HG02970 (cell line): Measurements from ENCODE around the gene SIRPB2.

Source experiments
- ATAC-seq: cut with Tn5 transposase; IDR thresholded peaks from one replicate; pipeline ENCODE4 v1.9.1; 2021; ENCODE audit warnings: mild to moderate bottlenecking, moderate library complexity, moderate number of reproducible peaks; ENCODE audit not compliant: unreplicated experiment, low FRiP score

Gene SIRPB2

DNA sequence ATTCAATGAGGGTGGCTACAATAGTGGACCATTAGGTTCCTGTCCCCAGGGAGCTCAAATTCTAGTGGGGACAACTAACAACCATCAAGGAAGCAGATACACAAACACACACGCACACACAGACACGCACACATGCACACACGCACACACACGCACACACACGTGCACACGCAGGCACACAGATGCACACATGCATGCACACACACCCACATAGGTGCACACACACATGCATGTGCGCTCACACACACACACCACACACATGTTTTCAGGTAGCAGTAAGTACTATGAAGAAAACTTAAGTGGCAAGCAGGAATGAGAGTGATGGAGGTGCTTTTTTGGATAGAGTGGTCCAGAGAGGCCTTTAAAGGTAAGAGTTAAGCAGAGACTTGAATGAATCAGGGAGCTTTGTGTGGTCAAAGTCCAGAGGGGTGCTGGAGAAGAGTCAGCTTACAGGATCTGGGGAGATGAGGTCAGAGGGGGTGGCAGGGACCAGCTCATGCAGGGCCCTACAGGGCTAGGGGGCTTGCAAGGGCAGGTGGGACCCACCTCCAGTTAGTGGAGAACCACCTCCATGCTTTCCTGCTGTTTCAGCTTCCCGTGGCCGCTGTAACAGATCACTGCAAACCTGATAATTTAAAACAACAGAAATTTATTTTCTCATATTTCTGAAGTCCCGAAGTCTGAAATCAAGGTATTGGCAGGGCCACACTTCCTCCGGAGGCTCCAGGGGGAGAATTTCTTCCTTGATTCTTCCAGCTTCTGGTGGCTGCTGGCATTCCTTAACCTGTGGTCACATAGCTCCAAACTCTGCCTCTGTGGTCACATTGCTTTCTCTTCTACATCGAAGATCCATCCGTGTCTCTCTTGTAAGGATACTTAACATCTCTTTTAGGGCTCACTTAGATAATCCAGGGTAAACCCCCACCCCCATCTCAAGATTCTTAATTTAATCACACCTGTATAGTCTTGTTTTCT is 17.7 kb downstream of the SIRPB2 start:
- no peak for ATAC-seq

DNA sequence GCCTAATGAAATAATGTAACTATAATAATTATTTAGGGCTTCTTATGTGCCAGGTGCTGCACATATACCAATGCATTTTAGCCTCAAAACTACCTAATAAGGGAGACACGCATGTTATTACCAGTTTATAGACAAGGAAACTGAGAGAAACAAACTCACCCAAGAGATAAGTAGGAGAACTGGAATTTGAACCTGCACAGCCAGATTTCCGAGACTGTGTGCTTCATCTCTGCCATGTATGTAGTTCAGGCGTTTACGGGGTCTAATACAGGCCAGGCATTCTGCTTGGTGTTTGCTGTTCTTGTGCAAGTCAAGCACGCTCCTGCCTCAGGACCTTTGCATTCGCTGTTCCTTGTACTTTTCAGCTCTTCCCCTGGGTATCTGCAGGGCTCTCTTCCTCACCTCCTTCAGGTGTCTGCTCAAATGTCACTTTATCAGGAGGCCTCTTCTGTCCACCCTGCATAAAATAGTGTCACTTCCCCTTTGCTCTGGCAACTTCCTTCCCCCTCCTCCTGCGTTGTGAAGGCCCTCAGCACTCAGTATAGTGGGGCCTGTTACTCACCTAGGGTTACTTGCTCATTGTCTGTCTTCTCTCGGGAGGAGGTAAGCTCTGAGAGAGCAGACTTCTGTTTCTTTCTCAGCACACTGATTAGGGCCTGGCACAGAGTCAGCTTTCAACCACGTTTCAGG is 18.5 kb downstream of the SIRPB2 start:
- no peak for ATAC-seq

DNA sequence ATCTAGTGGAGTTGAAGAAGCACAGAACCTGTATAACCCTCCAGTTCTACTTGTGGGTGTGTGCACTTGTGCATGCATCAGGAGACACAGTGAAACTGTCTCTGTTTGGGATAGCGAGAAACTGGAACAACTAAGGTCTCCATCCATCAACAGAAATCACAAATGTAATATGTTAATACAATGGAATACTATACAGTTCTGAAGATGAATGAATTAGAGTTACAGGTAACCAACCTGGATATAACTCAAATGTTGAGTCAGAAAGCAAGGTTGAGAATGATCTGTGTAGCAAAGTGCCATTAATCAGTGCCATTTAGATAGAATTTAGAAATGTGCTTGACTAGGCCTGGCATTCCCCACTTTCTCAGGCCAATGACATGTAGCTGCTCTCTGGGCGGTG is 20.0 kb downstream of the SIRPB2 start:
- no peak for ATAC-seq

DNA sequence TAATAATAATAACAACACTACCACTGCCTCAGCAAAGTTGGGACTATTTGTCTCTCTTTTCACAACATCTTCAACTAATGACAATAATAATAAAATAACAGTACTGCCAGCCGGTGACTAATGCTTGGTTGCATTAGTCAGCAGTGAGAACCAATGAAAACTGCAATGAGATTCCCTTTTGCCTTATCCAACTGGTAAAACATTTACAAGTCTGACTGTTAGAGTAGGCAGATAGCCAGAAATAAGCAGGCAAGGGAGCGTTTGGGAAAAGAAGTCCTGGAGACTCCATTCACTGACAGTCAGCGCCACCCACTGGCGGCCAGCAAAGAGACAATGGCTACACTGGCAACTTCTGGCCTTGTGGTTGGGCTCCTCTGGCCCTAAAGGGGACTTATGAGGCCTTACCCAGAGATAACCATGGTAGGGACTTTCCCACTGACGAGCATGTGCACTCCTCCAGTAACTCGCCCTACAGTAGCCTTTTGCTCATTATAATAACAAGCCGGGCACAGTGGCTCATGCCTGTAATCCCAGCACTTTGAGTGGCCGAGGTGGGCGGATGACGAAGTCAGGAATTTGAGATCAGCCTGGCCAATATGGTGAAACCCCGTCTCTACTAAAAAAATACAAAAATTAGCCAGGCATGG is 21.2 kb downstream of the SIRPB2 start:
- no peak for ATAC-seq

DNA sequence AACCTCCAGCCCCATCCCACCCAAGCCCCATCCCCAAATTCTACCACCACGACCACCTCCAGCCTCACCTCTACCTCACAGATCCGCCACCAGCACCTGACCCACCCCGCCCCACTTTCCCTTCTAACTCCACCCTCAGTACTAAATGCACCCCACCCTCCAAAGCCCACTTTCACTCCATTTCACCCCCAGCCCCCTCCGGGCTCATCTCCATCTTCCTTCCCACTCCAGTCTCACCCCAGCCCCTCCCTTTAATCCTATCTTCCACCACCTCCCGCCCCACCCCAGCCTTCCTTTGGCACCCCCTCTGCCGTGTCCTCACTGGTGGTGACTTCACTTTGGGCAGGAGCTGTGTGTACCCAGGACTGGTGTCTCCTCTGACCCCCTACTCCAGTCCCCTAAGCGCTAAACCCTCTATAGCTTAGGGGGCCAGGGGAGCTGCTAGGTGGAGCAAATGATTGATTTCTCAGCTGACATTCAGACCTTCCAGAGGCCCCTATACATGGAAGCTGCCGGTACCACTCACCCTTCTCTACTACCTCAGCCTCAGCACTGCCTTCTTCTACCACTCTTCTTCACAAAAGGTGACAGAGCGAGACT is 21.8 kb downstream of the SIRPB2 start:
- ATAC-seq: no peak

DNA sequence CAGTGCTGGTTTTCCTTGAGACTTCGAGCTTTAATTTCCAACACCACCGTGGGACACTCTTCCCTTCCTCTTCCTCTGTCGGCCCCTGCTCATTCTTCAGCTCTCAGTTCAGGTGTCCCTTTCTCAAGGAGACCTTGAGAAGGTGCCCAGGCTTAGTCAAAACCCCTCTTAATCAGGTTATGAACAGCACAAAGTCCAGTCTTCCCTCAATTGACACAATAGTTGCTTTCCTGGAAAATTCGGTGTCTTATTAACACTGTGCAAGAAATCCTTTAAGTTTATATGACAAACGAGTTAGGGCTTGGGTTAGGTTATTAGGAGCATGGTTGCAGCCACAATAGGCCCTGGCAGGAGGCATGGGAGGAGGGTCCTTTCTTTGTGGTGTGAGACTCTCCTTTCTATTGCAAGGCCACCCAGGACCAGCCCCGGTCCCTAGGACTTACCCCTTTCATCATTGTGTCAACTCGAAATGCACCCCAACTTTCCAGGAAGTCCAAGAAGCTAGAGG is 23.0 kb downstream of the SIRPB2 start:
- ATAC-seq: no peak

DNA sequence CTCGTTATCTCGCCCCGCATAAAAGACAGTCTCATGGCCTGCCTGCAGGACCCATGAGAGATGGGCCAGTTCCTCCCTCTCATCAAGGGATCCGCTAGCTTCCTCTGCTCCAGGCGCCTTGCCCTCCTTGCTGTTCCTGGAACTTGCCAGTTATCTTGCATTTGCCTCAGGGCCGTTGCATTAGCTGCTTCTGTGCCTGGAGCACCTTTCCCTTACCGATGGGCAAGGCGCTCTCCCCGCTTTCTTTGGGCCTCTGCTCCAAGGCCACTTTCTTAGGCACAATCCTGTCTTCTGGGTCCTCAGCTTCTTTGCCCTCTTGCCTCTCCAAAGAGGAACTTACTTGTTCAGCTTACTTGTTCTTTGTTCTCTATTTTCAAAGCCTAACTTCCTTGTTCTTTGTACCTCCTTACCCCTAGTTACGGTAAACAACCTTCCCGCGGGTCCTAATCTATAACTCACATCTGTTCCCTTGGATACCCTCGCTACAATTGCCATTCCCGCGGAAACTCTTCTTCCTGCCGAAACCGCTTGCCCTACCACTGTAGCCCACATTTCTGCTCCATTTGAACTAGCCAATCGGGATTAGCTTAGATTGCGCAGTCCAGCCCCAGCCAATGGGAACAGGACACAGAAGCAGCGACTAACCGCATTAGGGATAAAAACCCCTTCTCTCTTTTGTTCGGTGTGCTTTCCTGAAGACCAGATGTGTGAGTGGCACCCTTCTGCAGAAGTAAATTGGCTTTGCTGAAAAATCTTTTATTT is 23.7 kb downstream of the SIRPB2 start:
- no peak for ATAC-seq

DNA sequence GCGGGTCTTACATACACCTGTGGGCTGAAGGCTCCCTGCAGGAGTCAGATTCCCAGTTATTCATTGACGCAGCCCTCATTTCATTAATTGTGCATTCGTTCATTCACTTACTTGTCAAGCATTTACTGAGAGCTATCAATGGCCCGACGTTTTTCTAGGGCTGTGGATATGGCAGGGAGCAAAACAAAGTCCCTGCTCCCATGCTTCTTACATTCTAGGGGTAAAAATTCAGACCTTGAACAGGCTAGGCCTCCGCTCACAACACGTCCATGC is 24.2 kb downstream of the SIRPB2 start:
- ATAC-seq: no peak

DNA sequence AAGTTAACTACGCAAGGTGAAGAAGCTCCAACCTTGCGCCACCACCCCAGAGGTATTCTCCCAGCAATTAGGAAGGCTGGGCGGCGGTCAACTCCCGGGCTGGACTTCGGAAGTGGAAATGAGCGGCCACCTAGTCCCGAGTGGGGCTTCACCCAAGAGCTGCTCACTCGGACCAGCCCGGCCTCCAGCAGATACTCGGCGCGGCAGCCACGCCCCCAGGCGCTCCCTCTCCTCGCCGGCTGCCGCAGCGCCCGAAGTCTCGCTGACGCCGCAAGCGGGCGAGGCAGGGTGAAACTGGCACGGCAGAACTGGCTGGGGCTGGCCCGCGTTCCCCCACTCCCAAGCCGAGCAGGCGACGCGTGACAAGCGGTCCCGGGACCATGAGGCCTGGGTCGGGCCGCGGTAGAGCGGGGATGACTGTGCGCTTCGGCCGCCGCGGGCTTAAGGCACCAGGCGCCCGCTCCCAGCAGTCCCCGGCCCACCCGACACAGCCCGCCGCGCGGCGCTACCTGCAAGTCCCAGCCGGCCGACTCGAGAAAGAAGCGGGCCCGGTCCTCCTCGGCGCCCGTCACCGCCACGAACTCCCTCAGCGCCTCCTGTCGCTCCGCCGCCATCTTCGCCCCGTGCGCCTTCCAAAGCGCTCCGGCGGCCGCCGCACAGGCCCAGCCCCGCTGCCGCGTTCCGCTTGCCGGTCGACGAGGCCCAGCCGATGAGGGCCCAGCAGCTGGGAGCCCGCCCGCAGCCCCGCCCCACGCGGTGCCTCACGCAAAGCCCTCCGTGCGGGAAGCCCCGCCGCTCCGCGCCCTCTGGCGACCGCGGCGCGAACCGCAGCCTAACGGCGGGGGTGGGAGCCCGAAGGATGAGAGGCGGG is 24.8 kb downstream of the SIRPB2 start, which contains the start of gene NSFL1C:
TSS of gene NSFL1C (minus strand) at position 639 of the 871 bp plus-strand sequence. CDS start at position 614, 25 bp downstream.
- ATAC-seq: peak; percentile 79

DNA sequence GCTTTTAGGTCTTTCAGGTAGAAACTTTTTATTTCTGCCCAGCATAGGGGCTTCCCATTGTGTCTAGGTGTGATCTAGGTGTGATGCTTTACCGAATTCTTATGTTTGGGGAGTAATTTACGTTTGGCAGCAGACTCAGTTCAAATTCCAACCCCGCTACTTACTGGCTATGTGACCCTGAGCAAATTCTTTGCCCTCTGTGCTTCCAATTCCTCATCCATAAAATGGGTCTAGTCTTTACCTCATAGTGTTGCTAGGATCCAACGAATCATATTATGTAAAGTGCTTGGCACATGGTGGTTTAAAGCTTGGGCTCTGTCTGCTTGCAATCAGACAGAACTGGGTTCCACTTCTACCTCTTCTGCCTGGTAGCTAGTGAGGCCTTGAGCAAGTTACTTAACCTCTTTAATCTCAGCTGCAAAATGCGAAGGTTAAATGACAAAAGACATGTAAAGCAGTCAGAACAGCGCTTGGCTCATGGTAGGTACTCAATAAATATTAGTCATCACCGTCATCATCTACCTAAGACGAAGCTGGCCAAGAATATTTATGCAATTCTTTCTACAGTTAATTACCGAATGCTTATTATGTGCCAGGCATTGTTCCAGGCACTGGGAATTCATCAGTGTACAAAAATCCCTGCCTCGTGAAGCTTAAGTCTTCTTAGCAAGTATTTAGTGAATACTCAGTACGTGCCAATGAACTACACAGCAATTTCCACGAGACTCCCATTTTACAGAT is 25.6 kb downstream of the SIRPB2 start:
- ATAC-seq: no peak

DNA sequence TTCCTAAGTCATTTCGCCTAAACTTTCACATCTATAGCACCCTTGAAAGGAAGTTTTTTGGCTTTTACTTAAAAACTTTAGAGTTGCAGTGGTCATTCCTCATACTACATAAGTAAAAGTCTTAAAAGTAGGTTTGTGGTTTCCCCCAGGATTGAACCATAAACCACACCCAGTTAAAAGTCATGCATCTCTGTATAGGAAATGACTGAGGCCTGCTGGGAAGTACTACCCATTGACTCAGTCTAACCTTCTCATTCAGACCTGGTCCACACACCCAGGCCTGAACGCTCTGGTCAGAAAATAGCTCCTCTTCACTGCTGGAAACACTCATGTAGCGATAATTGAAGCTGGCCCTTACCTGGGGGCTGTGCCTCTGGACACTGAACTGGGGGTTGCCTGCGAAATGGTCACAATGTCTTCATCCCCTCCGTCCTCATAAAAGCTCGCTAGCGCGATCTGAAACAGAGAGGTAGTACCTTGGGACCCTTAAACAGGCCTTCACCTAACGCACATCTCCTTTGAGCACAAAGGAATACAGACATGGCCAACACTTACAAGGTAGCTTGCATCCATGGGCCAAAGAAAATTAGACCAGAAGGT is 27.1 kb downstream of the SIRPB2 start:
- no peak for ATAC-seq

DNA sequence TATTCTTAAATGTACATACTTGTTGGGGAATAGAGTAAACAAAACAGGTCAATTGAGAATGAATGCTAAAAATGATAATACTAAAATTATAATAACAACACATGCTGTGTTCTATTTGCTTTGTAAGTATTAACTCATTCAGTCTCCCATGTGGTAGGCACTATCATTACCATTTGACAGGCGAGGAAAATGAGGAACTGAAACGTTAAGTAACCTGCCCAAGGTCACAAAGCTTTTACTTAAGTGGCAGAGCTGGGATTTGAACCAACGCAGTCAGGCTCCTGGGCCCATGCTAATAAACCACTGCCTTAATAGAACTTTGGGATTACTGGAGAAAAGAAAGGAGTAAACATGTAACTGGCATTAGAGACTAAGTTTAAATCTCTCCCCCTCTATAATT is 28.4 kb downstream of the SIRPB2 start:
- ATAC-seq: no peak

DNA sequence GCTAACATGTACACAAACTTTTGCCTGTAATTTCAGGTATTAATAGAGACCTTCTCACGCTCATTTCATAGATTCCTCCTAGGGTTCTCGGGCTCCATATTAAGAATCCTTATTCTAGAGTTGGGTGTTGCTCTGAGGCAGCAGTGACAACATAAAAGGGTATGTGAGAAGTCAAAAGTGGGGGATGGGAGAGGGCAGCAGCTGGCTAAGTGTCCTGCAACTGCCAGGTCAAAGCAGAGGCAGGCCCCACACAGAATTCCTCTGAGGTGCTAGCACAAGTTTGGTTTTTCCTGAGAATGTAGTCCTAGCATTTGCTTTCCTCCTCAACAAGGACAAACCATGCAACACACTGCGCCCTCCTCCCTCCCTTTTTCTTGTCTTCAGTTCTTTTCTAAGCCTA is 29.2 kb downstream of the SIRPB2 start:
- no peak for ATAC-seq

DNA sequence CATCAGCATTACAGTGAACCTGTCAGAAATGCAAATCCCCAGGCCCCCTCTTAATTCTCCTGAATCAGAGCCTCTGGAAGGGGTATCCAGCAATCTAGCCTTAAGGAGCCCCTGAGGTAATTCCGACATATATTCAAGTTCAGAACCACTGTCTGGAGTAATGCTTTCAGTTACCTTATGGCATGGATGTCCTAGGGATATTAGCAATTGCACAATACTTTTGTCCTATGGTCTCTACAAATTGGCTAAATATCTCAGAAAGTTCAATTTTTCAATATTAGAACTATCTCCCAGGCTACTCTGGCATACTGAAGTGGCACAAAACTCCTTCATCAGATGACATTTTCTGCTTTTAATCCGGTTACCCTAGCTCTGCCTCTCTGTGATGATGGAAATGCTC is 30.9 kb downstream of the SIRPB2 start:
- no peak for ATAC-seq

DNA sequence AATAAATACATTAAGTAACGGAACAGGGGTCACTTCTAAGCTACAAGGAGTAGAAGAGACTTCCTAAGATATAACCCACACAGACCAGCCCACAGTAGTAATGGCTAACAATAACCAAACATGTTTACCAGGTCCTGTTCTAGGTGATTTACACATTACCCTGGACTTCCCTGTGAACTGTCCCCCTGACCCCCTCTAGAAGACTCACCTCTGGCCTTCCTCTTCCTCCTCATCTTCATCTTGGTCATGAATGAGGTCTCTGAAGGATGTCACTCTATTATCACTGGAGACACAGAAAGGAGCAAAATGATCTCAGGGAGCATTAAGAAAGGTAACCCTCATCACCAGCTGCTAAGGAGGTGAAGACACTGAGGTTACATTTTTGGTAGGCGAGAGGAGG is 33.2 kb downstream of the SIRPB2 start:
- ATAC-seq: no peak

DNA sequence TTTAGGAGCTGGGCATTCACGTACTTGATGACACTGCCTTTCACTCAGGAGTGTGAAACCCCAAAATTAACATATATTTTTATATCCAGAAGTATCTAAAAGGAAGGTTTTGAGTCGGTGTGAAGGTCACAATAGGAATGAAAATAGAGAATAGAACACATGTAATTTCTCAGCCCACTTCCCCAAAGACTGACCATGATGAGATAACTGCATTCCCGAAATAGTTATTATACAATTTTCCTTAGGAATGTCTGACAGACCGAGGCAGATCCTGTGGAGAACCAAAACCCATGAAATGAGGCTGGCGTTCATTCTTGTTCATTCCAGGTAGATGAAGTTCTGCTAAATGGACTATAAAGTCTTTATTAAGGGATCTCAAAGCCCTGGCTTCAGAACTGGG is 34.9 kb downstream of the SIRPB2 start:
- ATAC-seq: no peak

DNA sequence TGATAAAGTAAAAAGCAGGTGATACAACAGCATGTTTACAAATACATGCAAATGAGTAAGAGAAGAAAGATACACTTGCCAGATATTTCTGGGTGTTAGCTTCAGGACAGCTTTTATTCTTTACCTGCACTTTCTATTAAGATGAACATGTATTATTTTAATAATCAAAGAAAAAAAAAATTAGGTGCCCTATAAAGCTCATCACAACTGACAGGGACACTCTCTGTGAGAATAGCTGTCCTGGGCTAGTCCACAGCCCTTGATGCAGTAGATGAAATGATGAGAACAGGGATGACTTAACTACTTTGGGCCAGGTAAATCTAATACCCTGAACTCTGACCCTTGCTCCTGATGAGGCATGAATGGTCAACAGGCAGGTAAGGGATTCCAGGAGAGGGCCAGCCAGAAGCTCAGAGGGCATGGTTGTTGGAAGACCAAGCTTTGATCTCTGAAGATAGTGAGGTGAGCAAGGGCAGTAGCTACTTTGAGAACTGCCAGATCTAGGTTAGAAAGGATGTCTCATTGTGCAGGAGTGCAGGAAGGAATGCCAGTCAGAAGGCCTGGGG is 40.2 kb downstream of the SIRPB2 start:
- no peak for ATAC-seq

DNA sequence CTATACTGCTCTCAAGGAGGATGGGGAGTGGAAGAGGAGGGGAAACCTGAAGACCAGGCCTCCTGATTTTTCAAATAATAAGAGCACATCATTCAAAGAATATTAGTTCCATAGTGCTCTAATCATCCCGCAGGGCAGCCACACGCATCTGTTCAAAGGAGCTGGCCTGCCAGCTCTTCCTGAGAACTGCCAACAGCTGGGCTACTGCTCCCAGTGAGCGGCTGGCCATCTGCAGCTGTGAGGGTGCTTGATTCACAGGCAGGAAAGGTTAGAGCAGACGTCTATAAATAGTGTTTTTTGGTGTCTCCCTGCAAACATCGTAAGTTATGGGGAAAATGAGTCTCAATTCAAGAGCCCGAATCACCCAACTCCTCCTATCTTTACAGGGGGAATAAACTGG is 41.9 kb downstream of the SIRPB2 start:
- no peak for ATAC-seq
